Left lobe of liver (tissue), 2 donors: ENCODE data around the gene NUDT12. TPM values are rescaled to one million over a fixed set of nuclear protein-coding genes. Genes with fewer than 3 reads are reported as not detected.

Experiments used
- ATAC-seq: fragments of 200-7000 bp; cut with Tn5 transposase; one replicate; pipeline ENCODE4 v1.9.1; 2020; ENCODE audit warnings: mild to moderate bottlenecking, moderate library complexity
- DNase-seq: peaks from one replicate; pipeline ENCODE4 v3.0.0-alpha.2; 2020; ENCODE audit warnings: low spot score
- total RNA-seq: library from RNA; stranded (reverse); gene quantifications from one replicate; pipeline ENCODE4 v1.2.1, GENCODE V29; 2021
- donor health status: DM: no; HTN: no; CAD: no; lungs with moderate emphysema.
- donor health status: DM: no; HTN: yes; CAD: no.

Gene NUDT12
- total RNA-seq, result 17.4 TPM

- peak; percentile 96 for ATAC-seq
- peak; percentile 70 for DNase-seq
Measured at GRCh38 chr5:103562453-103563157, at the start of gene NUDT12. TSS of gene NUDT12 (minus strand) at chr5:103562789. CDS start at chr5:103560248, 2,541 bp downstream.

GRCh38 chr5:103607346-103607745 lies 44.8 kb upstream of the NUDT12 start:
- ATAC-seq (no peak), DNase-seq (no peak)

- DNase-seq (no peak), ATAC-seq (no peak)
Measured at GRCh38 chr5:103605277-103605676, 42.7 kb upstream of the NUDT12 start.

GRCh38 chr5:103602438-103602837 lies 39.8 kb upstream of the NUDT12 start:
- ATAC-seq (peak; percentile 92), DNase-seq (peak; percentile 54)

GRCh38 chr5:103601314-103601713 lies 38.7 kb upstream of the NUDT12 start:
- DNase-seq (no peak), ATAC-seq (peak; percentile 85)

- ATAC-seq, result no peak
- no peak for DNase-seq
Measured at GRCh38 chr5:103600086-103600485, 37.5 kb upstream of the NUDT12 start.

- ATAC-seq, result no peak
- DNase-seq, result no peak
Measured at GRCh38 chr5:103598997-103599566, 36.5 kb upstream of the NUDT12 start.

- no peak for DNase-seq
- ATAC-seq, result no peak
Measured at GRCh38 chr5:103590221-103590620, 27.6 kb upstream of the NUDT12 start.

- no peak for ATAC-seq
- no peak for DNase-seq
Measured at GRCh38 chr5:103589776-103590175, 27.2 kb upstream of the NUDT12 start.

- no peak for DNase-seq
- no peak for ATAC-seq
Measured at GRCh38 chr5:103589357-103589756, 26.8 kb upstream of the NUDT12 start.

- no peak for DNase-seq
Measured at GRCh38 chr5:103587185-103587748, 24.7 kb upstream of the NUDT12 start.

GRCh38 chr5:103582364-103582763 lies 19.8 kb upstream of the NUDT12 start:
- ATAC-seq (peak; percentile 89), DNase-seq (no peak)

More at GRCh38 chr5:103587185-103587748, 24.7 kb upstream of the NUDT12 start:
- ATAC-seq, result peak; percentile 78

- ATAC-seq, result no peak
- no peak for DNase-seq
Measured at GRCh38 chr5:103573411-103573810, 10.8 kb upstream of the NUDT12 start.

- no peak for DNase-seq
- ATAC-seq, result no peak
Measured at GRCh38 chr5:103572454-103572853, 9.9 kb upstream of the NUDT12 start.

- DNase-seq (no peak), ATAC-seq (no peak)
Measured at GRCh38 chr5:103571730-103572129, 9.1 kb upstream of the NUDT12 start.

GRCh38 chr5:103569313-103570060 lies 6.9 kb upstream of the NUDT12 start:
- ATAC-seq, result peak; percentile 75
- DNase-seq, result no peak

- no peak for ATAC-seq
- no peak for DNase-seq
Measured at GRCh38 chr5:103565719-103566118, 3.1 kb upstream of the NUDT12 start.

- no peak for DNase-seq
- peak; percentile 53 for ATAC-seq
Measured at GRCh38 chr5:103561685-103562452, 720 bp downstream of the NUDT12 start.

GRCh38 chr5:103560826-103561225 lies 1.8 kb downstream of the NUDT12 start:
- no peak for ATAC-seq
- DNase-seq, result no peak

GRCh38 chr5:103546858-103547257 lies 15.7 kb downstream of the NUDT12 start:
- ATAC-seq (no peak), DNase-seq (no peak)

- DNase-seq (no peak), ATAC-seq (no peak)
Measured at GRCh38 chr5:103542441-103542840, 20.1 kb downstream of the NUDT12 start.
